K562 (cell line): ENCODE results near the gene CHAF1A. TPM values are rescaled to one million over a fixed set of nuclear protein-coding genes. Genes with fewer than 3 reads are reported as not detected.
A peak's percentile ranks its signal among the peaks of the same experiment; 100 is the strongest.

Experiments
- AFF4 ChIP-seq: sonication (generic); formaldehyde crosslinking; IDR thresholded peaks from 2 replicates; pipeline ENCODE4 v1.8.0; 2023; ENCODE audit warnings: mild to moderate bottlenecking, missing genetic modification reagents
- ARNT ChIP-seq, 2 experiments: fragments of 450-650 bp; IDR thresholded peaks; 2 replicates each; pipeline ENCODE4 v1.6.1; 2016; ENCODE audit warnings: mild to moderate bottlenecking in 1 of 2
- ATF1 ChIP-seq, 2 experiments: fragments of 450-650 bp in 1 of 2; IDR thresholded peaks; 2 replicates each; pipeline ENCODE4 v1.6.1; 2016; ENCODE audit warnings: missing compliant biosample characterization in 1 of 2, missing genetic modification characterization in 1 of 2
- ATF7 ChIP-seq: fragments of 450-650 bp; IDR thresholded peaks from 2 replicates; pipeline ENCODE4 v1.7.1; 2014; ENCODE audit warnings: mild to moderate bottlenecking, moderate library complexity
- BCOR ChIP-seq: fragments of 450-650 bp; IDR thresholded peaks from 2 replicates; pipeline ENCODE4 v1.6.1; 2016
- ELF4 ChIP-seq: fragments of 450-650 bp; formaldehyde crosslinking; IDR thresholded peaks from 2 replicates; pipeline ENCODE4 v1.4.0; 2022; ENCODE audit warnings: missing genetic modification characterization
- HNRNPL ChIP-seq: fragments of 200-400 bp; formaldehyde crosslinking; IDR thresholded peaks from 2 replicates; pipeline ENCODE4 v1.6.1; 2017; ENCODE audit warnings: low read depth, mild to moderate bottlenecking, low read length
- LCOR ChIP-seq: sonication (generic); formaldehyde crosslinking; IDR thresholded peaks from 2 replicates; pipeline ENCODE4 v1.8.0; 2022; ENCODE audit warnings: mild to moderate bottlenecking, missing genetic modification reagents
- NFE2L1 ChIP-seq: fragments of 450-650 bp; IDR thresholded peaks from 2 replicates; pipeline ENCODE4 v1.6.1; 2016; ENCODE audit warnings: missing genetic modification characterization, low read depth, mild to moderate bottlenecking, missing compliant biosample characterization, moderate library complexity, borderline replicate concordance
- POLR2H ChIP-seq: IDR thresholded peaks from 2 replicates; pipeline ENCODE4 v1.6.1; 2016; ENCODE audit warnings: missing genetic modification characterization, low read depth, mild to moderate bottlenecking, control low read depth, missing compliant biosample characterization, moderate library complexity
- SIN3A ChIP-seq, 2 experiments: fragments of 150-350 bp in 1 of 2; IDR thresholded peaks; 2 replicates each; pipeline ENCODE4 v1.6.1; 2011 to 2016; ENCODE audit warnings: borderline replicate concordance in 2 of 2, low read depth in 2 of 2, low read length in 2 of 2, mild to moderate bottlenecking in 2 of 2, moderate library complexity in 2 of 2; ENCODE audit not compliant: control insufficient read depth in 1 of 2
- SRSF1 ChIP-seq: fragments of 200-400 bp; formaldehyde crosslinking; IDR thresholded peaks from 2 replicates; pipeline ENCODE4 v1.6.1; 2017; ENCODE audit warnings: mild to moderate bottlenecking, low read depth, low read length, moderate library complexity
- ZNF140 ChIP-seq: fragments of 250-450 bp; sonication (Bioruptor Pico); IDR thresholded peaks from 2 replicates; pipeline ENCODE4 v1.8.0; 2021; ENCODE audit warnings: moderate library complexity, mild to moderate bottlenecking, inconsistent platforms
- polyA plus RNA-seq, 8 experiments: library from polyadenylated mRNA; depleted of rRNA in 4 of 8; stranded (reverse) in 5 of 8; unstranded in 3 of 8; fragments of >200 nt; fragmentation: Nextera tagmentation in 2 of 8; fragmentation: Illumina TruSeq in 1 of 8; extraction: Ambion mirVana in 2 of 8; extraction: Trizol in 1 of 8; gene quantifications; 2 replicates each; pipeline versions ENCODE4 v1.2.1 to v1.2.3, GENCODE V29; 2011 to 2014; ENCODE audit warnings: inconsistent platforms in 1 of 8, missing spikeins in 1 of 8
- total RNA-seq, 7 experiments: library from RNA; depleted of rRNA in 6 of 7; stranded (reverse); fragments of >200 nt in 6 of 7; fragmentation: Illumina TruSeq in 2 of 7; extraction: Trizol in 2 of 7; gene quantifications; 2 replicates each; pipeline versions ENCODE4 v1.2.1 to v1.2.3, GENCODE V29; 2011 to 2021; ENCODE audit warnings: low replicate concordance in 1 of 7
- TF ChIP-seq, protein P1 (sequence below), 2 experiments: fragments of 250-450 bp in 1 of 2; fragments of 450-650 bp in 1 of 2; sonication (Bioruptor Pico) in 1 of 2; IDR thresholded peaks; 2 replicates each; pipeline versions ENCODE4 v1.6.1 to v1.8.0; 2016 to 2021; ENCODE audit warnings: mild to moderate bottlenecking in 2 of 2, moderate library complexity in 2 of 2, missing compliant biosample characterization in 1 of 2, missing genetic modification characterization in 1 of 2
- TF ChIP-seq, protein P2 (sequence below): fragments of 250-450 bp; sonication (Bioruptor Pico); IDR thresholded peaks from 2 replicates; pipeline ENCODE4 v1.8.0; 2022; ENCODE audit warnings: moderate library complexity, mild to moderate bottlenecking, inconsistent platforms
- TF ChIP-seq, protein P3 (sequence below): sonication (generic); formaldehyde crosslinking; IDR thresholded peaks from 2 replicates; pipeline ENCODE4 v1.8.0; 2022; ENCODE audit warnings: mild to moderate bottlenecking, missing genetic modification reagents

Gene CHAF1A
- total and polyA plus RNA-seq, 9 of the 15 experiments (the other 6 are each of a cell fraction or from before 2014, with no cell fraction given), result 1.6 to 86.9 (median 45.2) TPM

DNA sequence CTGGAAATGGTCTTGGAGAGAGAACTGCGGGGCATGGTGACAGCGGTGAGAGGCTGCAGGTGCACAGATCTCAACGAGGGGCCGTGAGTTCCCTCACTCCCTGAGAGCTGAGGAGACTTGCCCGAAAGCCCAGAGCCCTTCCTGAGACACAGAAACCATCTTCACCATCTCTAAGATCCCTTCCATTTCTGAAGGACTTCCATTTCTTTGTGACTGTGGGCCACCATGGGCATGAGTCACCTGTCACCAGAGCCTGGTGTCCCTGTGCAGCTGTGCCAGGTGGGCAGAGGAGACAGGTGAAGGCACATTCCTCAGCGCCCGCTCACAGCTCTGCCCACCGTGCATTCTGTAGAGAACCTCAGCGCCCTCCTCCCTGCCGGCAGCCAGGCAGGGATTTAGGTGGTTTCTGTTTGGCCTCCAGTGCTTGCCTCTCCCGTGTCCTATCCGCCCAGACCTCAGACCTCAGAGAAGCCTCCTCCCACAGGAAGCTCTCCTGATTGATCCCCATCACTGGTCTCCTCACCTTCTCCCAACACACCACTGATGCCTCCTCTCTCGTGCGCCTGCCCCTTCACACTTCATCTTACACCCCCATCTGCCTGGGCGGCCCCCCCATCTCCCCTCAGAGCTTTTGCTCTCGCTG, 26.3 kb upstream of the CHAF1A start (continued):
- TF ChIP-seq, protein P1, sequence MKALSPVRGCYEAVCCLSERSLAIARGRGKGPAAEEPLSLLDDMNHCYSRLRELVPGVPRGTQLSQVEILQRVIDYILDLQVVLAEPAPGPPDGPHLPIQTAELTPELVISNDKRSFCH (CRISPR knock-in tag; IDR thresholded peaks at IDR 0.05), result no peak
- TF ChIP-seq, protein P1 (tag; IDR thresholded peaks at IDR 0.05), result peak; percentile 14; the same call in 1 of the 2 replicates
- TF ChIP-seq NFE2L1 (tag), result no peak
- TF ChIP-seq BCOR, result peak; percentile 77
- no peak for TF ChIP-seq LCOR
- TF ChIP-seq ELF4 (CRISPR knock-in tag), result 0 out of 2 replicates have a peak, but pooled peaks have one; percentile 28
- 0 out of 2 replicates have a peak, but pooled peaks have one; percentile 21 for TF ChIP-seq AFF4 (CRISPR knock-in tag)
- no peak for TF ChIP-seq ATF7
- TF ChIP-seq, protein P2, sequence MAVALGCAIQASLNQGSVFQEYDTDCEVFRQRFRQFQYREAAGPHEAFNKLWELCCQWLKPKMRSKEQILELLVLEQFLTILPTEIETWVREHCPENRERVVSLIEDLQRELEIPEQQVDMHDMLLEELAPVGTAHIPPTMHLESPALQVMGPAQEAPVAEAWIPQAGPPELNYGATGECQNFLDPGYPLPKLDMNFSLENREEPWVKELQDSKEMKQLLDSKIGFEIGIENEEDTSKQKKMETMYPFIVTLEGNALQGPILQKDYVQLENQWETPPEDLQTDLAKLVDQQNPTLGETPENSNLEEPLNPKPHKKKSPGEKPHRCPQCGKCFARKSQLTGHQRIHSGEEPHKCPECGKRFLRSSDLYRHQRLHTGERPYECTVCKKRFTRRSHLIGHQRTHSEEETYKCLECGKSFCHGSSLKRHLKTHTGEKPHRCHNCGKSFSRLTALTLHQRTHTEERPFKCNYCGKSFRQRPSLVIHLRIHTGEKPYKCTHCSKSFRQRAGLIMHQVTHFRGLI (CRISPR knock-in tag), result no peak
- TF ChIP-seq, protein P3, sequence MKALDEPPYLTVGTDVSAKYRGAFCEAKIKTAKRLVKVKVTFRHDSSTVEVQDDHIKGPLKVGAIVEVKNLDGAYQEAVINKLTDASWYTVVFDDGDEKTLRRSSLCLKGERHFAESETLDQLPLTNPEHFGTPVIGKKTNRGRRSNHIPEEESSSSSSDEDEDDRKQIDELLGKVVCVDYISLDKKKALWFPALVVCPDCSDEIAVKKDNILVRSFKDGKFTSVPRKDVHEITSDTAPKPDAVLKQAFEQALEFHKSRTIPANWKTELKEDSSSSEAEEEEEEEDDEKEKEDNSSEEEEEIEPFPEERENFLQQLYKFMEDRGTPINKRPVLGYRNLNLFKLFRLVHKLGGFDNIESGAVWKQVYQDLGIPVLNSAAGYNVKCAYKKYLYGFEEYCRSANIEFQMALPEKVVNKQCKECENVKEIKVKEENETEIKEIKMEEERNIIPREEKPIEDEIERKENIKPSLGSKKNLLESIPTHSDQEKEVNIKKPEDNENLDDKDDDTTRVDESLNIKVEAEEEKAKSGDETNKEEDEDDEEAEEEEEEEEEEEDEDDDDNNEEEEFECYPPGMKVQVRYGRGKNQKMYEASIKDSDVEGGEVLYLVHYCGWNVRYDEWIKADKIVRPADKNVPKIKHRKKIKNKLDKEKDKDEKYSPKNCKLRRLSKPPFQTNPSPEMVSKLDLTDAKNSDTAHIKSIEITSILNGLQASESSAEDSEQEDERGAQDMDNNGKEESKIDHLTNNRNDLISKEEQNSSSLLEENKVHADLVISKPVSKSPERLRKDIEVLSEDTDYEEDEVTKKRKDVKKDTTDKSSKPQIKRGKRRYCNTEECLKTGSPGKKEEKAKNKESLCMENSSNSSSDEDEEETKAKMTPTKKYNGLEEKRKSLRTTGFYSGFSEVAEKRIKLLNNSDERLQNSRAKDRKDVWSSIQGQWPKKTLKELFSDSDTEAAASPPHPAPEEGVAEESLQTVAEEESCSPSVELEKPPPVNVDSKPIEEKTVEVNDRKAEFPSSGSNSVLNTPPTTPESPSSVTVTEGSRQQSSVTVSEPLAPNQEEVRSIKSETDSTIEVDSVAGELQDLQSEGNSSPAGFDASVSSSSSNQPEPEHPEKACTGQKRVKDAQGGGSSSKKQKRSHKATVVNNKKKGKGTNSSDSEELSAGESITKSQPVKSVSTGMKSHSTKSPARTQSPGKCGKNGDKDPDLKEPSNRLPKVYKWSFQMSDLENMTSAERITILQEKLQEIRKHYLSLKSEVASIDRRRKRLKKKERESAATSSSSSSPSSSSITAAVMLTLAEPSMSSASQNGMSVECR, result peak; percentile 66; the same call in 1 of the 2 replicates
- TF ChIP-seq POLR2H (tag), result no peak
- TF ChIP-seq ATF1 (CRISPR knock-in tag; IDR thresholded peaks at IDR 0.05), result no peak
- peak; percentile 57; the same call in 1 of the 2 replicates for TF ChIP-seq ATF1 (tag; IDR thresholded peaks at IDR 0.05)
- no peak for TF ChIP-seq ZNF140 (CRISPR knock-in tag)
- 0 out of 4 replicates have a peak, but pooled peaks of 1 of the 2 experiments have one; percentile 18 for TF ChIP-seq SIN3A (IDR thresholded peaks at IDR 0.05; ENCODE audit: borderline replicate concordance in 2 of 2, control insufficient read depth in 1 of 2, low read depth in 2 of 2, low read length in 2 of 2)
- 0 out of 4 replicates have a peak, but pooled peaks of 1 of the 2 experiments have one; percentile 25 for TF ChIP-seq ARNT (IDR thresholded peaks at IDR 0.05)
- TF ChIP-seq HNRNPL, result 0 out of 2 replicates have a peak, but pooled peaks have one; percentile 41
- TF ChIP-seq SRSF1, result no peak
